Islet of Langerhans (tissue), 1 donor: Measurements from ENCODE around the gene RRH.

Source experiments
- FAIRE-seq: peaks from one replicate; lab custom pipeline; 2011; peaks lifted over from hg19 to GRCh38; lab: Jason Lieb, UNC

The RRH gene

GRCh38 chr4:109890076-109890475 lies 62.3 kb downstream of the RRH start:
- FAIRE-seq = no peak
